Retinal pigment epithelial cell (primary cell): ENCODE measurements around the gene ZNF680.
"Not testable (repeated sequence)": the region's sequence is repeated elsewhere in the genome, so short reads cannot be mapped to it uniquely, and the experiment has no call there.

Experiments used
- DNase-seq: peaks from one replicate; pipeline ENCODE4 v3.0.0-alpha.2; 2010; ENCODE audit warnings: low read depth
- H3K4me3 ChIP-seq: 2 replicates; pipeline ENCODE4 v1.5.1; 2011; ENCODE audit warnings: mild to moderate bottlenecking, low read length, control low read depth, moderate library complexity
- TF ChIP-seq, protein P1 (sequence below): conservative IDR thresholded peaks from 2 replicates; pipeline ENCODE4 v1.5.1; 2011; ENCODE audit warnings: low read depth, low read length, control low read depth, inconsistent platforms

Gene ZNF680

DNA sequence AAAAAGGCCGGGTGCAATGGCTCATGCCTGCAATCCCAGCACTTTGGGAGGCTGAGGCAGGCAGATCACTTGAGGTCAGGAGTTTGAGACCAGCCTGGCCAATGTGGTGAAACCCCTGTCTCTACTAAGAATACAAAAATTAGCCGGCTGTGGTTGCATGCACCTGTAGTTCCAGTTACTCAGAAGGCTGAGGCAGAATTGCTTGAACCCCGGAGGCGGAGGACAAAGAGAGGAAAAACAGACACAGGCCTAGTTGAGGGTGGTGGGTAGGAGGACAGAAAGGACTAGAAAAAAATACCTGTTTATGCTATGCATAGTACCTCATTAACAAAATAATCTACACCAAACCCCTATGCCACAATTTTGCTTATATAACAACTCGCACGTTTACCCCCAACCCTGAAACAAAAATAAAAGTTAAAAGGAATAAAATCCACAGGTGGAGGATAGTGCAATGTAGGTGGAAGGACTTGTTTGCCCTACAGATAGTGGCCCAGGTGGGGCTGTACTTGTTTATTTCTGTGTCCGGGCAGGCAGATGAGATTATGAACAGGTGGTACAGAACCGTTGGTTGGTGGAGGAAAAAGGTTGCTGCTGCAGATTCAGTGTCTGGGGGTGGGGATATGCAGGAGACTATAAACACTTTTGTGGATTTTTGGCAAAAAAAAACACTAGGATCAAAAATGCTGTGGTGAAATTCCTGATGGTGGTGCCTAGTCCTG lies 5.1 kb downstream of the ZNF680 start:
- DNase-seq: no peak
- no peak overlapping the region for H3K4me3 ChIP-seq
- TF ChIP-seq, protein P1, sequence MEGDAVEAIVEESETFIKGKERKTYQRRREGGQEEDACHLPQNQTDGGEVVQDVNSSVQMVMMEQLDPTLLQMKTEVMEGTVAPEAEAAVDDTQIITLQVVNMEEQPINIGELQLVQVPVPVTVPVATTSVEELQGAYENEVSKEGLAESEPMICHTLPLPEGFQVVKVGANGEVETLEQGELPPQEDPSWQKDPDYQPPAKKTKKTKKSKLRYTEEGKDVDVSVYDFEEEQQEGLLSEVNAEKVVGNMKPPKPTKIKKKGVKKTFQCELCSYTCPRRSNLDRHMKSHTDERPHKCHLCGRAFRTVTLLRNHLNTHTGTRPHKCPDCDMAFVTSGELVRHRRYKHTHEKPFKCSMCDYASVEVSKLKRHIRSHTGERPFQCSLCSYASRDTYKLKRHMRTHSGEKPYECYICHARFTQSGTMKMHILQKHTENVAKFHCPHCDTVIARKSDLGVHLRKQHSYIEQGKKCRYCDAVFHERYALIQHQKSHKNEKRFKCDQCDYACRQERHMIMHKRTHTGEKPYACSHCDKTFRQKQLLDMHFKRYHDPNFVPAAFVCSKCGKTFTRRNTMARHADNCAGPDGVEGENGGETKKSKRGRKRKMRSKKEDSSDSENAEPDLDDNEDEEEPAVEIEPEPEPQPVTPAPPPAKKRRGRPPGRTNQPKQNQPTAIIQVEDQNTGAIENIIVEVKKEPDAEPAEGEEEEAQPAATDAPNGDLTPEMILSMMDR: no peak

DNA sequence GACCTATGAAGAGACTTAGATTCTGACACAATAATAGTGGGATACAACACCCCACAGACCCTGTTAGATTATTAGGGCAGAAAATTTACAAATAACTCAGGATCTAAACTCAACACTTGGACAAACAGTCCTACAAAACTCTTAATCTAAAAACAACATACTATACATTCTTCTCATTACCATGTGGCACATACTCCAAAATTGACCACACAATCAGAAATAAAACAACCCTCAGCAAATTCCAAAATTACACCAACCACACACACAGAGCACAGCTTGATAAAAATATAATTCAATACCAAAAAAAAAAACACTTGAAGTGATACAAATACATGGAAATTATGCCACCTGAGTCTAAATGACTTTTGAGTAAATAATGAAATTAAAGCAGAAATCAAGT lies 7.8 kb downstream of the ZNF680 start:
- no peak for DNase-seq
- H3K4me3 ChIP-seq: no peak overlapping the region
- TF ChIP-seq, protein P1: no peak

DNA sequence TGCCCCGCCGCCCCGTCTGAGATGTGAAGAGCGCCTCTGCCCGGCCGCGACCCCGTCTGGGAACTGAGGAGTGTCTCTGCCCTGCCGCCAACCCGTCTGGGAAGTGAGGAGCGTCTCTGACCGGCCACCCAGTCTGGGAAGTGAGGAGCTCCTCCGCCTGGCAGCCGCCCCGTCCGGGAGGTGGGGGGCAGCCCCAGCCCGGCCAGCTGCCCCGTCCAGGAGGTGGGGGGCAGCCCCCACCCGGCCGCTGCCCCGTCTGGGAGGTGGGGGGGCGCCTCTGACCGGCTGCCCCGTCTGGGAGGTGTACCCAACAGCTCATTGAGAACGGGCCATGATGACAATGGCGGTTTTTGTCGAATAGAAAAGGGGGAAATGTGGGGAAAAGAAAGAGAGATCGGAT lies 8.7 kb downstream of the ZNF680 start:
- not testable (repeated sequence) for H3K4me3 ChIP-seq

DNA sequence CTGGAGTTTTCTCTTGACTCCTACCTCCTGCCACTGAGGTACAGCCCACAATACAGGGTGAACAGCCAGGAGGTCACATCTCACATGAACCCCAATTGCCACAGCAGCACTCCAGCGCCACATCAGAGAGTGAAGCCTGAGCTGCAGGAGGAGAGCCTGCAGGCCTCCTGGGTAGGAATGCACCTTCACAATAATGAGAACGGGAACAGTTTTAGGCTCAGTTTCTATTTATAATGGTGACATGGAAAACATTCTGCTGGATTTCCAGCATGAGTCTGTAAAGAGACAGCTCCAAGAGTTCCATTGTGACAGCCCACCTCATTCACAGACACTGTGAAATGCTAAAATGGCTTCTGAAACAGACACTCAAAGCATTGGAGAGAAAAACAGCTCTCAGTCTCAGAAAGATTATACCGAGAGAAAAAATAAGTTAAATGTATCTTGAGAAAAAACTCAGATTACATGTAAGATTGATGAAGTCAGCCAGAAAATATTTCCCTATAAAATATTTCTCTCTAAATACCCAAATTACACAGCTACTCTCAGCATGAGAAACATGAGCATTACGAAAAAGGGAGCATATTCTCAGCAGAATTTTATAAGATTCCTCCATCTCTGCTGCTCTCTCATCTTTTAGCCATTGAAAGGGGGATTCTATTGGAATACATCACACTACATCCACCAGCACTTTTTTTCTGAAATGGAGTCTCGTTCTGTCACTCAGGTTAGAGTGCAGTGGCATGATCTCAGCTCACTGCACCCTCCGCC lies 11.3 kb downstream of the ZNF680 start:
- H3K4me3 ChIP-seq: no peak overlapping the region
- DNase-seq: no peak
- TF ChIP-seq, protein P1: no peak

More for the DNA sequence above, 8.7 kb downstream of the ZNF680 start:
- DNase-seq: not testable (repeated sequence)

DNA sequence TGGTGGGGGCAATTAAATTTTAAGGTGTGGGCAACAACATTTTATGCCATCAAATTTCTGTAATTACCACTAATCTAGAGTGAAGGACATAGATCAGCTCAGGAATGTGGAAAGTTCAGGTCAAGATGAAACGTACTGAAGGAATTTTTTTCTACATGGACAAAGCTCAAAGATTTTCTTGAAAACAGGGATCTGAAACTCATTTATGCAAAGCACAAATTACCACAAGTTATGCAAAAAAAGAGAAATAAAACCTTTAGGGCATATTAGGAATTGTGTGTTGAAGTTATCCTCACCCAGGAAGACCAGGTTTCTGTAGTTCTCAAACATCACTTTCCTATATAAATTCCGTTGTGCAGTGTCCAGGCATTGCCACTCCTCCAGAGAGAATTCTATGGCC lies 18.9 kb downstream of the ZNF680 start:
- DNase-seq: no peak
- no peak overlapping the region for H3K4me3 ChIP-seq
- TF ChIP-seq, protein P1: no peak

DNA sequence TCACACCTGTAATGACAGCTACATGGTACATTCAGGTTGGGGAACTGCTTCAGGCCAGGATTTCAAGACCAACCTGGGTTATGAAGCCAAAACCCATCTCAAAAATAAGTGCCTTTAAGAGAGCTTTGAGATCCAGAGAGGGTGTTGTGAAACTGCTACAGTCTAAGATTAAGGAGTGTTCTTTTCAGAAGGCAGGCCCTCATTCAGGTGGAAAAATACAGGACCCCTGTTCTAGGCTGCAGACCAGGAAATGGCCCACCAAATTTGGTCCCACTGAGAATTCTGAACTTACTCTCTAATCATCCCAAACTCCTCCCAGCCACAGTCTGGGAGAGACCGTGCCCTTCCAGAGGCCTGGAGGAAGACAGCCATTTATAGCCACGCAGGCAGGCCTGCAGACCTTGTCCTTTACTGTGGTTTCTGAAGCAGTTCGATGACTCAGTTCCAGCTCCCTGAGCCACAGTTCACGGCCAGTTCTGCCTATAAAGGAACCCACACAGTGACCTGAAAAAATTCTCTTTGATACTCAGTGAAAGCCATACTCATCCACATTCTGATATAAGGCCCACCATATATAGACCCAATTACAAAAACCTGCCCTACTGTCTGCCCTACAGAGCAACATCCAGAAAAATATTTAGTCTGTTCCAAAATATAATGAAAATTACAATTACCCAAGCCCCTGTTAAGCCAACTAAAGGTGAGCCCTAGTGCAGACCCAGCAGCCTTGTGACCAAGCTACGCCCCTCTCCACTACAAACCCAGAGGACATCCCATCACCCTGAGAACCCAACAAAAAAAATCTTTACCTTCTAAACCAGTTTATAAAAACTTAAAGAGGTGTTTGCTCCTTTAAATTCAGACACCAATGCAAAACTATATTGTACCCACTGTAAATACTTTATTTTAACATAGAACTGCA lies 21.2 kb downstream of the ZNF680 start:
- no peak overlapping the region for H3K4me3 ChIP-seq
- no peak for DNase-seq
- TF ChIP-seq, protein P1: no peak

DNA sequence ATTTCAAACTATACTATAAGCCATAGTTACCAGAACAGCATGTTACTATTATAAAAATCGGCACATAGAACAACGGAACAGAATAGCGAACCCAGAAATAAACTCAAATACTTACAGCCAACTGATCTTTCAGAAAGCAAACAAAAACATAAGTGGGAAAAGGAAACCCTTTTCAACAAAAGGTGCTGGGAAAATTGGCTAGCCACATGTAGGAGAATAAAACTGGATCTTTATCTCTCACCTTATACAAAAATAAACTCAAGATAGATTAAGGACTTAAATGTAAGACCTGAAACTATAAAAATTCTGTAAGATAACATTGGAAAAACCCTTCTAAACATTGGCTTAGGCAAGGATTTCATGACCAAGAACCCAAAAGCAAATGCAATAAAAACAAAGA lies 29.1 kb downstream of the ZNF680 start:
- H3K4me3 ChIP-seq: no peak overlapping the region
- TF ChIP-seq, protein P1: no peak
- no peak for DNase-seq
